ENCODE data around the gene SUFU.

Gene SUFU

DNA sequence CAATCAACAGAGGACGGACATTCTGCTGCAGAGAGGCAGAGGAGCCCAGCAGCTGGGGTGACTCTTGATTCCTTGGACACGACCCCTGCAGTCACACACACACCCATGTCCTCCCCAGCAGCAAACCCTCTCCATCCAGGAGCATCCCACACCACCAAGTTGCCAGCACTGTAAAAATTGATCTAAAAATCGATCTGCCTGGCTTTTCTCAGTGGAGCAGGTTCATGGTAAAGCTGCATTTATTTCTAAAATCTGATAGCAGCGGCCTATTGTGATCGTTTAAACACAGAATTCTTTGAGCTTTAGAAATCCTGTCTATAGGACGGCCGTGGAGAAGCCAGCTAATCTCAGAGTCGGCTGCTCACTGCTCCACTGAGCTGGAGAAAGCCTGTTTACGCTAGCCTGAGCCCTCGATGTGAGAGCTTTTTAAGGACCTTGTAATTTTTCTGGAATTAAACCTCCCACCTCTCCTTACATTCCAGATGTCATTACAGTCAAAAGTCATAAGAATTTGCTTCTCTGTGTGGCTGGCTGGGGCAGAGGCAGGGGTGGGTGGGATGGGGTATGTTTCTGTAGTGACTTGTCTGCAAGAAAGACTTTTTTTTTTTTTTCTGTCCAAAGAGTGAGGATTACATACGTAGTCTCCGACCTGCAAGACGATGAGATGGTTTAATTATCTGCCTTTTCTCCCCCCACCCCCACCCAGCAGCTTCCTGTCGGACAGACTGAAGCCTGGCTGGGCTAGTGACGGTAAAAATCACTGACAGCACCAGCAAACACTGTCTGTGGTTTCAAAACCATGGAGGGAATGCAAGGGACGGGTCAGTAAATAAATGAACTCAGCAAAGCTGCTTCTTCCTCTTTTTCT, 172.1 kb downstream of the SUFU start:
- no peak for TF ChIP-seq GATA2 (IDR thresholded peaks at IDR 0.05; ENCODE audit: low read depth, low read length)

DNA sequence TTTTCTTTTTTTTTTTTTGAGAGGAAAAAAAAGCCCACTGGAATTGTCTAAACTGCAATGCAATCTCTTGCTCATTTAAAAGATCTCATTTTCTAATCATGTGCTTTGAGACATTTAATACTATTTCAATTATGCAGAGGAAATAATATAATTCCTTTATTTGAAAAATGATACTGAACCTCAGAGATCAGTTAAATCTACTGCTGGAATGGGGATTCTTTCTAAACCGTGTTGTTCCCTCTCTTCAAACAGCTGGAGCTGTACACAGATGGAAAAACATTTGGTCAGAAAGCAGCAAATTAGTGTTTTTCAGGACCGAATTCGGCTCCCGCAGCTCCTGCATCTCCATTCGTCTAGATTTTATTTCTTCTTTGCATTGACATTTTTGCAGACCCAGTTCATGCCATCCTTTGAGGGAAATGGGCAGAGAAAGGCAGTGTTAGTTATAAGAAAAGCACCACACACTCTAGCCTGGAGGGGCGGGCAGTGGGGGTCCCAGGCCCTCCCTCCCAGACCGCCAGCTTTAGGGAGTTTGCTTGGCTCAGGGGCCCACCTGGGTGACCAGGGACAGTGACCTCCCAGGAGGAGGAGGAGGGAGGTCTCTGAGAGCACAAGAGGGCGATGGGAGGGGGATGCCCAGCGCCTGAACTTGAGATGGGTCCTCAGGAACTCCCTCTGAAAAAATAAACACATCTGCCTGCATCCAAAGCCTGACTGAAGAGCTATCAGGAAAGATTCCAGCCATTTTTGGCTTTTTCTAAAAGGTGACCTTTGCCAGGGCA, 173.0 kb downstream of the SUFU start:
- no peak for TF ChIP-seq GATA2 (IDR thresholded peaks at IDR 0.05; ENCODE audit: low read depth, low read length)
- no peak for TF ChIP-seq GATA3 (IDR thresholded peaks at IDR 0.05; ENCODE audit: low read depth, low read length)

DNA sequence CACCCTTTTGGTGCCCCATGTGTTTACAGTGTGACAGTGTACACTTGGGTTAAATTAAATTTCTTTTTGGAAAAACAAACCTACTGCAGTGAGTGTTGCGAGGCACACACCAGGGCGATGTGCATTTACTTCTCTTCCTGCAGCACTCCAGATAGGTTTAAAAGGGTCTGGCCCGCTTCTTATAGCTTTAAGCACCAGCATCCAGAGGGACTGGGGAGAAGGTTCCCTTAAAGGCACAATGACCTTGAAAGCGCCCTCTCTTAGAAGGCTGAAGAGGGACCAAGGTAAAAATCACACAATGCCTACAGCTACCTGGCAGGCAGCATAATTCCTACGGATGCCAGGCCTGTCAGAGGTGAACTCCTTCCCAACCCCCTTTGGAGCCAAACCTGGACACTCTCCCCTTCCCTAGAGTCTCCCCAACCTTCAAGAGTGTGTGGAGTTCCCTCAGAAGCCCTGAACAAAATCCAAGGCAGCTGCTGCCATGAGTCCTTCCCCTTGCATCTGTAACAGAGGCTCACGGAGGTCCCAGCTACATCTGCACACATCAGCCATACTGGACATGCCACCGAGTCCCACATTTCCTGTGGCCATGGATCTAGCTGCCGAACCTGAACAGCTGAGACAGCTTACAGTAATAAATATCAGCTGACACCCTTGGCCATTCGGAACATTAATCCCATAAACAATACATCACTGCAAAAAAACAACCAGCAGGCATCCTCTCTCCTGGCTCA, 173.7 kb downstream of the SUFU start:
- TF ChIP-seq GATA2 (IDR thresholded peaks at IDR 0.05; ENCODE audit: low read depth, low read length) (no peak), GATA3 (IDR thresholded peaks at IDR 0.05; ENCODE audit: low read depth, low read length) (no peak)

DNA sequence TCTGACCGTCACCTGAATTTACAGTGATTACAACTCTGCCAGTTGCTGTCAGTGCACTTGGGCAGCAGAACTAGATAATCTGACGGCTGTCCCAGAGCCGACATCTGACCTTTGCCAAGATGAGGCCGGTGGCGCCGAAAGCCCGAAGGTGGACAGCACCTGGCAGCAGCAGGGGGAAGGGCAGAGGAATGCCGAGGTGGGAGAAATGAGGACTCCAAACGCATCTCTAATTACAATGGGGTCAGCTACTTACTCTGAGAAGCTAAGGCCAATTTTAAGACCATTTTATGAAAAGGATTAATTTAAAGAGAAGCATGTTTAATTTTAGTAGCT, 174.3 kb downstream of the SUFU start:
- TF ChIP-seq GATA2 (IDR thresholded peaks at IDR 0.05; ENCODE audit: low read depth, low read length) (no peak), GATA3 (IDR thresholded peaks at IDR 0.05; ENCODE audit: low read depth, low read length) (no peak)

DNA sequence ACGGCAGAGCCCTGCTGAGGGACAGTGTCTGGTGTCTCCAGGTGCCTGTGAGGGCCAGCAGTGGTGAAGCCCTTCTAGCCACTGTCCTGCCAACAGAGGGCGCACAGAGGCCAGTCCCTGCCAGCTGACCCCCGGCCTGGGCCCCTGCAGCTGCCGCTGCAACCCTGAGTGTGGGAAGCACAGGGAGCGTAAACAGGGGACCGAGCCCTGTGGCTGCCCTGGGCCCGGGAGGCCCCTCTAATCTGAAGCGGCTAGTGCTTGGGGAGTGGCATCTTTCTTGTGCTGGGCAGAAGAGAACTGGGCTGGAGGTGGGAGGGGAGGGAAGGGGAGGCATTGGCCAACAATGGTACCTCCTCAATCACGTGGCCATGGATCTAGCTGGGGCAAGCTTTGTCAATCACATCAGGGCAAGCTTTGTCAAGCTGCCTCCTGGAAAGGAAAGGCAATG, 175.1 kb downstream of the SUFU start:
- TF ChIP-seq GATA3 (IDR thresholded peaks at IDR 0.05; ENCODE audit: low read depth, low read length) (no peak), GATA2 (IDR thresholded peaks at IDR 0.05; ENCODE audit: low read depth, low read length) (no peak)

DNA sequence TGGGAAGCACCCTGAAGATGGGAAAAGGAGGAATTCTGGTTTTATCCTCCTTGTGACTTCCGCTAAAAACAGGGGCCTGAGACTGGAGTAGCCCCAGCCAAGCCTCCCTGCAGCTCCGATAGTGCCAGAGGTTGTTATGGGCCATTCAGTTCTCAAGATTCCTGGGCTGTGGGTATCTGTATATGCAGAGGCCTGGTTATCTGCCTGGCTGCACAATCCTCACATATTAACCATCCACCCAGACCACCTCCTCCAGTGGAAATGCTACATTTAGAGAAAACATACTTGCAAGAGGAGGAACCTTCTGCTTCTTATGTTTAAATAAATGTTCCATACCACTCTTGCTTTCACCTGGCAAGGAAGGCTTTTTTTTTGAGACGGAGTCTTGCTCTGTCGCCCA, 175.8 kb downstream of the SUFU start:
- TF ChIP-seq GATA3 (IDR thresholded peaks at IDR 0.05; ENCODE audit: low read depth, low read length) (no peak), GATA2 (IDR thresholded peaks at IDR 0.05; ENCODE audit: low read depth, low read length) (no peak)

DNA sequence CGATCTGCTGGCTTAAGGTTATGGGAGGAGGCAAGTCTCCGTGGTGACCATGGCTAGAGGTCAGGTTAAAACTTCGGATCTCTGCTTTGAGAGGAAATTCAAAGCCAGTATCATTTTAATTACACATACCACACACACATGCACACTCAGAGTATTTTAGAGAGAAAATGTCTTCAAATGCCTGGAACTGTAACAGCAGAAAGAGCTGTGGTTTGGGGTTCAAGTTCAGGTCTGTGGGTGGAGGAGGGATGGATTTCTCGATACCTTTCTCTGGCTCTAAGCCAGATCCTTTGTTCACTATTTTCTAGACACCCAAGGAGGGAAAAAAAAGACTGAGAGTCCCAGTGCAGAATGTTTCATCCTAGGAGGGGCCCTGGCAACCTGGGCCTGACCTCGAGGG, 177.9 kb downstream of the SUFU start:
- TF ChIP-seq GATA2 (IDR thresholded peaks at IDR 0.05; ENCODE audit: low read depth, low read length) (no peak), GATA3 (IDR thresholded peaks at IDR 0.05; ENCODE audit: low read depth, low read length) (no peak)

DNA sequence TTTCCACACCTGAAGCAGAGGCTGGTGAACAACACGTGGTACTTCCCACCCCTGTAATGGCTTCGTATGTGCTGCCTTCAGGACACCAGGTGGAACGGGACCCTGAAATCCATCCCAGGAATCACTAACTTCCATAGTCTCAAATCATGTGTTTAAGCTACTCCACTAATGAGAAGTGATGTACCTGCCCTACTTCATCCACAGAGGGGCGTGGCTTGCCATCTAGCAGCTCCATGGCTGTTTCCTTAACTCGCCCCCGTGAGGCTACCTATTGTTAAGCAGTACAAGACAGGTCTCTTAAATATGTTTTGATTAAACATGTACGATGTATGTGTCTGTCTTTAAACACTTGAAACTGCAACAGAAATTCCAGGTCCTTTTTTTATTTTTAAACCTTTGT, 178.6 kb downstream of the SUFU start:
- TF ChIP-seq GATA2 (IDR thresholded peaks at IDR 0.05; ENCODE audit: low read depth, low read length) (no peak), GATA3 (IDR thresholded peaks at IDR 0.05; ENCODE audit: low read depth, low read length) (no peak)

DNA sequence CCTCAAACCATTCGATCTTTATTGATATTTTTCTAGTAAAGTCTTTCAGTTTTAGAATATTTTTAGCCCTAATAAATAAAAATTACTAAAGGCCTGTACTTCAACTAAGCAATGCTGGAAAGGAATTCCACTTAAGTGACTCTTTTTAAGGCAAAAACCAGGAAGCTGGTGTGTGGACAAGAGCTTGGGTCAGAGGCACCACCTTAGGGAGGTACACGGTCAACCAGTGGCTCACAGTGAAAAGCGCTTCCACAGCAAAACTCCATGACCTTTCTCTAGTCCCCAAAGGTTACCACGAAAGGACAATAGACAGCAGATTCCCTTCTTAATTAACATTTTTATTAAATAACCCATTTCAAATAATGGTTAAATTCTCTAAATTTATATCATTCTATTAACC, 179.2 kb downstream of the SUFU start:
- TF ChIP-seq GATA2 (IDR thresholded peaks at IDR 0.05; ENCODE audit: low read depth, low read length) (no peak), GATA3 (IDR thresholded peaks at IDR 0.05; ENCODE audit: low read depth, low read length) (no peak)

Data from SH-SY5Y (cell line).